ENCODE results near the gene SREK1IP1.
A peak's percentile ranks its signal among the peaks of the same experiment; 100 is the strongest.

SREK1IP1 gene

DNA sequence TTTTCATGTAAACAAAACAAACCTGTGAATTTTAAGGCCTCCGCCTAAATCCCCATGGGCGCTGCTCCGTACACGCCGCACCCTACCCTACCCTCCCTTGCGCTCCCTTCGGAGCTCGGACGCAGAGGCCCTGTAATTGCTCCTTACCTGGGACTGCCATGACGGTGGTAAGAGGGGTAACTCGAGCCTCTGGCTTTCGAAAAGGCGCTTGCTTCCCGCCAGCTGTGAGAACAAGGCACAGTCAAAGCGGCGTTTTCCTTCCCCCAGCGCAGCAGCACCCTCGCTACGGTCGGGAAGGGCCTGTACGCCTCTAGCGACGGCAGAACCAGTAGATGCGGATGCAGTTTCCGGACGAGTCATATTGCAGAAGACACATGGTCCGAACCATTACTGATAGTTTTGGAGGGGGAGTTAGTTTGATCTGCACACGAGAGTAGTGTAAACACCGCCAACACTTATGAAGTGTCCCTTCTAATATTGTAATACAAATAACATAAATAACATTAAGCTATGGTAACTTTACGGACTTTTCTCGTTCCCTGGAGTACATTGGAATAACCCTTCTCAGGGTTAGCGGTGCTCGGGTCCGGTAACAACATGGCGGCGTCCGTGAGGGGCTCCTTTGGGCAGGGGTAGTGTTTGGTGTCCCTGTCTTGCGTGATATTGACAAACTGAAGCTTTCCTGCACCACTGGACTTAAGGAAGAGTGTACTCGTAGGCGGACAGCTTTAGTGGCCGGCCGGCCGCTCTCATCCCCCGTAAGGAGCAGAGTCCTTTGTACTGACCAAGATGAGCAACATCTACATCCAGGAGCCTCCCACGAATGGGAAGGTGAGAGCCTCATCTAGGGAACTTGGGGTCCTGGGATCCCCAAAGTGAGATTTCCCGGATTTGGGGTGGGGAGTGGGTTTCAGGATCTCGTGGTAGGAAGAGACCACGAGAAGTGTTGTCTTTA, at the start of gene SREK1IP1, which contains the start of gene CWC27:
Gene SREK1IP1, minus strand, starts transcription at position 334 of the 955 bp plus-strand sequence. Its CDS starts 174 bp downstream, at position 160.
Gene CWC27, plus strand, starts transcription at position 573 of the 955 bp plus-strand sequence. Its CDS starts 217 bp downstream, at position 790.
- TF ChIP-seq, protein P1, sequence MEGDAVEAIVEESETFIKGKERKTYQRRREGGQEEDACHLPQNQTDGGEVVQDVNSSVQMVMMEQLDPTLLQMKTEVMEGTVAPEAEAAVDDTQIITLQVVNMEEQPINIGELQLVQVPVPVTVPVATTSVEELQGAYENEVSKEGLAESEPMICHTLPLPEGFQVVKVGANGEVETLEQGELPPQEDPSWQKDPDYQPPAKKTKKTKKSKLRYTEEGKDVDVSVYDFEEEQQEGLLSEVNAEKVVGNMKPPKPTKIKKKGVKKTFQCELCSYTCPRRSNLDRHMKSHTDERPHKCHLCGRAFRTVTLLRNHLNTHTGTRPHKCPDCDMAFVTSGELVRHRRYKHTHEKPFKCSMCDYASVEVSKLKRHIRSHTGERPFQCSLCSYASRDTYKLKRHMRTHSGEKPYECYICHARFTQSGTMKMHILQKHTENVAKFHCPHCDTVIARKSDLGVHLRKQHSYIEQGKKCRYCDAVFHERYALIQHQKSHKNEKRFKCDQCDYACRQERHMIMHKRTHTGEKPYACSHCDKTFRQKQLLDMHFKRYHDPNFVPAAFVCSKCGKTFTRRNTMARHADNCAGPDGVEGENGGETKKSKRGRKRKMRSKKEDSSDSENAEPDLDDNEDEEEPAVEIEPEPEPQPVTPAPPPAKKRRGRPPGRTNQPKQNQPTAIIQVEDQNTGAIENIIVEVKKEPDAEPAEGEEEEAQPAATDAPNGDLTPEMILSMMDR (IDR thresholded peaks at IDR 0.05; ENCODE audit: insufficient read depth, low read length, poor library complexity, severe bottlenecking), result peak; percentile 14
- DNase-seq (ENCODE audit: extremely low read depth, insufficient read length), result peak; percentile 87

DNA sequence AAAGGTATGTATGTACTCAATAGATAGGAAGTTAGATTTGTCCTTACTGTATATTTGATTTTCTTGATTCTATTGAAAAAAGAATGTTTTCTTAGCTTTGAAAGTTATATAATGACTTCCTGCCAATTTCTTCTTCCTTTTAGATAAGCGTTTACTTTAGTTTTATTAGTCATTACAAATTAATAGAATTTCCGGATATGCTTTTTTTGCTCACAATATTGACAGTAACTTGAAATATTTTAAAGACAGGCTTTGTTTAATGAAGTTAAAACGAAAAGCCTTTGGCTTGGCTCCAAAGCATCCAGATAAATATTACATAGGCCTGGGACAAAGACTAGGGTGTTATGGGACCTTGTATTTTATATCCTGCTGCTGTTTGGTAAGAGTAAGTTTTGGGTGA, 49.8 kb upstream of the SREK1IP1 start:
- Histone ChIP-seq H3K4me3 (replicated peaks; ENCODE audit: low read depth, low read length) (no peak overlapping the region), H3K36me3 (ENCODE audit: control insufficient read depth, insufficient read depth, low read length) (no peaks in the 10 kb centered on the region), H3K27me3 (replicated peaks; ENCODE audit: control insufficient read depth, insufficient read depth, low read length) (no peaks in the 10 kb centered on the region)
- TF ChIP-seq, protein P1 (IDR thresholded peaks at IDR 0.05; ENCODE audit: insufficient read depth, low read length, poor library complexity, severe bottlenecking), result no peak
- DNase-seq (ENCODE audit: extremely low read depth, insufficient read length), result no peak

More for the DNA sequence above, at the start of gene SREK1IP1, which contains the start of gene CWC27:
- peak within 1 kb of the TSS; percentile 97 for H3K4me3 ChIP-seq (replicated peaks; ENCODE audit: low read depth, low read length)
- no peaks in the 10 kb centered on the region for H3K36me3 ChIP-seq (ENCODE audit: control insufficient read depth, insufficient read depth, low read length)
- no peaks in the 10 kb centered on the region for H3K27me3 ChIP-seq (replicated peaks; ENCODE audit: control insufficient read depth, insufficient read depth, low read length)

- no peaks in the 10 kb centered on the region for H3K36me3 ChIP-seq (ENCODE audit: control insufficient read depth, insufficient read depth, low read length)
- TF ChIP-seq, protein P1 (IDR thresholded peaks at IDR 0.05; ENCODE audit: insufficient read depth, low read length, poor library complexity, severe bottlenecking), result no peak
- peak; percentile 62 for DNase-seq (ENCODE audit: extremely low read depth, insufficient read length)
These were observed 45.6 kb upstream of the SREK1IP1 start for GRCh38 chr5:64814073-64814472.

GRCh38 chr5:64811050-64811640, 42.7 kb upstream of the SREK1IP1 start:
- TF ChIP-seq, protein P1 (IDR thresholded peaks at IDR 0.05; ENCODE audit: insufficient read depth, low read length, poor library complexity, severe bottlenecking), result peak; percentile 58
- Histone ChIP-seq H3K4me3 (replicated peaks; ENCODE audit: low read depth, low read length) (no peak overlapping the region), H3K27me3 (replicated peaks; ENCODE audit: control insufficient read depth, insufficient read depth, low read length) (no peaks in the 10 kb centered on the region), H3K36me3 (ENCODE audit: control insufficient read depth, insufficient read depth, low read length) (no peaks in the 10 kb centered on the region)
- no peak for DNase-seq (ENCODE audit: extremely low read depth, insufficient read length)

More at GRCh38 chr5:64814073-64814472, 45.6 kb upstream of the SREK1IP1 start:
- Histone ChIP-seq H3K4me3 (replicated peaks; ENCODE audit: low read depth, low read length) (no peak overlapping the region), H3K27me3 (replicated peaks; ENCODE audit: control insufficient read depth, insufficient read depth, low read length) (no peaks in the 10 kb centered on the region)

GRCh38 chr5:64807520-64807919, 39.0 kb upstream of the SREK1IP1 start:
- Histone ChIP-seq H3K36me3 (ENCODE audit: control insufficient read depth, insufficient read depth, low read length) (peaks cover 2% of the 10 kb centered on the region; the same call in 1 of the 2 replicates), H3K27me3 (replicated peaks; ENCODE audit: control insufficient read depth, insufficient read depth, low read length) (no peaks in the 10 kb centered on the region), H3K4me3 (replicated peaks; ENCODE audit: low read depth, low read length) (no peak overlapping the region)
- TF ChIP-seq, protein P1 (IDR thresholded peaks at IDR 0.05; ENCODE audit: insufficient read depth, low read length, poor library complexity, severe bottlenecking), result no peak
- no peak for DNase-seq (ENCODE audit: extremely low read depth, insufficient read length)

All from GM06990 (cell line).